Measurements from ENCODE around the gene UBE2R2.

Gene UBE2R2

DNA sequence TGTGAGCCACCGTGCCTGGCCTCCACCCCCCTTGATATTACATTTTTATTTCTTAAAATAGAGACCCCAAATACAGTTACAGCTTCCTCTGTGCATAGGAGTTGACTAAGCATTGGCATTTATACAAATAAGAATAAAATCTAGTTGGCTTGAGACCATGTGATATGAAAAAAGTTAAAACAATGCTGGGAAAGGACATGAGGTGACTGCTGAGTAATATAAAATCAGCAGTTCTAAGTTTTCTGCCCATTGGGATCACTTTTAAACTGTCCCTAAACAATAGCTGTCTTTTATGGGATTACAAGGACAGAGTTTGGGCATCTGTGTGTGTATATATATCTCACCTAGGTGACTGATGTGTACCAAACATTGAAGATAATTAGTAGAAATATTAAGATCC, 96.6 kb downstream of the UBE2R2 start:
- no peak overlapping the region for H3K27ac ChIP-seq (ENCODE audit: low read length)
- no peak overlapping the region for H2AFZ ChIP-seq (ENCODE audit: low read depth, low read length)
- H3K79me2 ChIP-seq (ENCODE audit: insufficient read depth, low read length), result peaks cover 19% of the 10 kb centered on the region
- no peak overlapping the region for H3K9ac ChIP-seq (ENCODE audit: low read depth, low read length)
- H3K27me3 ChIP-seq (ENCODE audit: insufficient read depth, low read length, poor library complexity), result no peaks in the 10 kb centered on the region
- H4K20me1 ChIP-seq (ENCODE audit: insufficient read depth, low read length), result peaks cover 3% of the 10 kb centered on the region; the same call in 1 of the 2 replicates
- no peaks in the 10 kb centered on the region for H3K4me1 ChIP-seq (ENCODE audit: insufficient read depth, low read length)
- H3K4me2 ChIP-seq (ENCODE audit: insufficient read depth, low read length), result no peak overlapping the region
- TF ChIP-seq EZH2 (IDR thresholded peaks at IDR 0.05; ENCODE audit: borderline replicate concordance, low read depth, low read length, severe bottlenecking), result no peak
- TF ChIP-seq, protein P1, sequence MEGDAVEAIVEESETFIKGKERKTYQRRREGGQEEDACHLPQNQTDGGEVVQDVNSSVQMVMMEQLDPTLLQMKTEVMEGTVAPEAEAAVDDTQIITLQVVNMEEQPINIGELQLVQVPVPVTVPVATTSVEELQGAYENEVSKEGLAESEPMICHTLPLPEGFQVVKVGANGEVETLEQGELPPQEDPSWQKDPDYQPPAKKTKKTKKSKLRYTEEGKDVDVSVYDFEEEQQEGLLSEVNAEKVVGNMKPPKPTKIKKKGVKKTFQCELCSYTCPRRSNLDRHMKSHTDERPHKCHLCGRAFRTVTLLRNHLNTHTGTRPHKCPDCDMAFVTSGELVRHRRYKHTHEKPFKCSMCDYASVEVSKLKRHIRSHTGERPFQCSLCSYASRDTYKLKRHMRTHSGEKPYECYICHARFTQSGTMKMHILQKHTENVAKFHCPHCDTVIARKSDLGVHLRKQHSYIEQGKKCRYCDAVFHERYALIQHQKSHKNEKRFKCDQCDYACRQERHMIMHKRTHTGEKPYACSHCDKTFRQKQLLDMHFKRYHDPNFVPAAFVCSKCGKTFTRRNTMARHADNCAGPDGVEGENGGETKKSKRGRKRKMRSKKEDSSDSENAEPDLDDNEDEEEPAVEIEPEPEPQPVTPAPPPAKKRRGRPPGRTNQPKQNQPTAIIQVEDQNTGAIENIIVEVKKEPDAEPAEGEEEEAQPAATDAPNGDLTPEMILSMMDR (IDR thresholded peaks at IDR 0.05; ENCODE audit: borderline replicate concordance, extremely low read depth, low read length, poor library complexity, severe bottlenecking), result no peak
- no peak overlapping the region for H3K4me3 ChIP-seq (ENCODE audit: low read depth in 1 of 2, low read length in 2 of 2)
- no peak for DNase-seq
- no peaks in the 10 kb centered on the region for H3K9me3 ChIP-seq (ENCODE audit: insufficient read depth, low read length, severe bottlenecking)
- no peak for ATAC-seq (ENCODE audit: insufficient read depth, low read depth)
- H3K36me3 ChIP-seq (ENCODE audit: insufficient read depth, low read length), result peaks cover 74% of the 10 kb centered on the region

DNA sequence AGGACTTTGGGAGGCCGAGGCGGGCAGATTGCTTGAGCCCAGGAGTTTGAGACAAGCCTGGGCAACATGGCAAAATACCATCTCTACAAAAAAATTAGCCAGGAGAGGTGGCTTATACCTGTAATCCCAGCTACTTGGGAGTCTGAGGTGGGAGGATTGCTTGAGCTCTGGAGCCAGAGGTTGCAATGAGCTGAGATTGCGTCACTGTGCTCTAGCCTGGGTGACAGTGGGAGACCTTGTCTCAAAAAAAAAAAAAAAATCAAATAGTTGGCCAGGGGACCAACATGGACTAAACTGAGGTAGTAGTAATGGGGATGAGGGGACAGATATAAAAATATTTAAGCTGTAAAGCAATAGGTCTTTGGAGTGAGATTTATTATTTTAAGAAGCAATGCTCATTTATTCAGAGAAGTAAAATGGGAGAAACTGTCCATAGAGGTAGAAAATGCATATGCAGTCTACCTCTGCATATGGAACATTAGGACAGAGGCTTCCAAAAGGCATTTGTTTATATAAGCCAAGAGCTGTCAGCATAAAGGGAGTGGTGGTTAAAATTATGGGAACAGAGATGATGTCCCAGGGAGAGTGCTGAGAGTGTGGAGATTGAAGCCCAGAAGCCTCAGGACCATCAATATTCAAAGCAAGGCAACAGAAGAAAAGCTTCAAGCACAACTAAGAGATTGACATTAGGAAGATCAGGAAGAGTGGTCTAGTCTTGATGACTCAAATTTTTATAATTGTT, 98.1 kb downstream of the UBE2R2 start:
- no peak overlapping the region for H2AFZ ChIP-seq (ENCODE audit: low read depth, low read length)
- no peak for TF ChIP-seq EZH2 (IDR thresholded peaks at IDR 0.05; ENCODE audit: borderline replicate concordance, low read depth, low read length, severe bottlenecking)
- H3K9ac ChIP-seq (ENCODE audit: low read depth, low read length), result no peak overlapping the region
- no peaks in the 10 kb centered on the region for H3K4me1 ChIP-seq (ENCODE audit: insufficient read depth, low read length)
- DNase-seq (no peak), ATAC-seq (ENCODE audit: insufficient read depth, low read depth) (no peak)
- no peaks in the 10 kb centered on the region for H3K27me3 ChIP-seq (ENCODE audit: insufficient read depth, low read length, poor library complexity)
- no peaks in the 10 kb centered on the region for H3K9me3 ChIP-seq (ENCODE audit: insufficient read depth, low read length, severe bottlenecking)
- peaks cover 6% of the 10 kb centered on the region; the same call in 1 of the 2 replicates for H3K79me2 ChIP-seq (ENCODE audit: insufficient read depth, low read length)
- peaks cover 5% of the 10 kb centered on the region; the same call in 1 of the 2 replicates for H4K20me1 ChIP-seq (ENCODE audit: insufficient read depth, low read length)
- peaks cover 83% of the 10 kb centered on the region for H3K36me3 ChIP-seq (ENCODE audit: insufficient read depth, low read length)
- no peak overlapping the region for H3K4me3 ChIP-seq (ENCODE audit: low read depth in 1 of 2, low read length in 2 of 2)
- no peak overlapping the region for H3K4me2 ChIP-seq (ENCODE audit: insufficient read depth, low read length)
- H3K27ac ChIP-seq (ENCODE audit: low read length), result no peak overlapping the region

DNA sequence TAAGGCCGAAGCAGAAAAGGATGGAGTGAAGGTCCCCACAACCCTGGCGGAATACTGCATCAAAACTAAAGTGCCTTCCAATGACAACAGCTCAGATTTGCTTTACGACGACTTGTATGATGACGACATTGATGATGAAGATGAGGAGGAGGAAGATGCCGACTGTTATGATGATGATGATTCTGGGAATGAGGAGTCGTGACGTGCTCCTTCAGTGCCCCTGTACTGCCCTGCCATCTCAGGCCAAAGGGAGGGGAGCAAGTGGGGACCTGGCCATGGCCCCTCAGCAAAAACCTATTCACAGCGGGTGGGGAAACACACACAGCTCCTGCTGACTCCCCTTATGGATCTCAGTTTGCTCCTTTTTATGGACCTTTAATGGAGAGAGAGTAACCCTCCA, 100.1 kb downstream of the UBE2R2 start:
- Histone ChIP-seq H3K9me3 (ENCODE audit: insufficient read depth, low read length, severe bottlenecking) (no peaks in the 10 kb centered on the region), H2AFZ (ENCODE audit: low read depth, low read length) (no peak overlapping the region), H3K4me1 (ENCODE audit: insufficient read depth, low read length) (no peaks in the 10 kb centered on the region), H3K27me3 (ENCODE audit: insufficient read depth, low read length, poor library complexity) (no peaks in the 10 kb centered on the region), H3K4me2 (ENCODE audit: insufficient read depth, low read length) (no peak overlapping the region), H3K4me3 (ENCODE audit: low read depth in 1 of 2, low read length in 2 of 2) (no peak overlapping the region), H3K79me2 (ENCODE audit: insufficient read depth, low read length) (no peaks in the 10 kb centered on the region; the same call in 1 of the 2 replicates), H3K27ac (ENCODE audit: low read length) (no peak overlapping the region), H3K9ac (ENCODE audit: low read depth, low read length) (no peak overlapping the region), H3K36me3 (ENCODE audit: insufficient read depth, low read length) (peaks cover 95% of the 10 kb centered on the region), H4K20me1 (ENCODE audit: insufficient read depth, low read length) (peaks cover 5% of the 10 kb centered on the region; the same call in 1 of the 2 replicates)
- TF ChIP-seq, protein P1 (IDR thresholded peaks at IDR 0.05; ENCODE audit: borderline replicate concordance, extremely low read depth, low read length, poor library complexity, severe bottlenecking), result no peak
- TF ChIP-seq EZH2 (IDR thresholded peaks at IDR 0.05; ENCODE audit: borderline replicate concordance, low read depth, low read length, severe bottlenecking), result no peak
- DNase-seq (no peak), ATAC-seq (ENCODE audit: insufficient read depth, low read depth) (no peak)

DNA sequence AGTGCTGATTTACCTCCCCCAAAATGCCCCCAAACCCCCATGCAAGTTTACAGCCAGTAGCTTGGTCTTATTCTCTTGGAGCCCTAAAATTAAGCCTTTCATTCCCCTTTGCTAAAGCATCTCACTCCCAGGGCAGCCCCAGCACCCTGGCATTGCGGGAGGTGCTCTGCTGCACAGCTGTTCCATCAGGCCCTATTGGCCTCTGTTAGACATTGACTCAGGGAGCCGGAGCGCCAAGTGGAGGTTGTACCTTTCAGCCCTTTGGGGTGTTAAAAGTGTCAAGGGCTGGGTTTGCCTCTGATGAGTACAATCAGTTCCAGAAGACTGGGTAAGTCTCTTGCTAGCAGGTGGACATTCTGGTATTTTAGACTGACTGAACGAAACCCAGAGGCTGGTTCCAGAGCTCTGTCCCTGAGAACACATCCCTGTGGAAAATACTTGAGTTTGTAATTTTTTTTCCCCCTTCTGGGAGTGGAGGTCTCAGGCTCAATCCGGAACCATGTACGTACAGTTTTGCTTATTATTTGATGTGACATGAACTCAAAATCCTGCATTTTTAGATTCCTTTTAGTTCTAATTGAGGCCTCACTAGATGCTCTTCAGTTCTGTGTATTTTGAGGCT, 102.4 kb downstream of the UBE2R2 start:
- TF ChIP-seq, protein P1 (IDR thresholded peaks at IDR 0.05; ENCODE audit: borderline replicate concordance, extremely low read depth, low read length, poor library complexity, severe bottlenecking), result no peak
- TF ChIP-seq EZH2 (IDR thresholded peaks at IDR 0.05; ENCODE audit: borderline replicate concordance, low read depth, low read length, severe bottlenecking), result no peak
- ATAC-seq (ENCODE audit: insufficient read depth, low read depth) (no peak), DNase-seq (no peak)
- H3K36me3 ChIP-seq (ENCODE audit: insufficient read depth, low read length), result peaks cover 96% of the 10 kb centered on the region
- no peak overlapping the region for H3K9ac ChIP-seq (ENCODE audit: low read depth, low read length)
- H4K20me1 ChIP-seq (ENCODE audit: insufficient read depth, low read length), result peaks cover 10% of the 10 kb centered on the region
- H3K79me2 ChIP-seq (ENCODE audit: insufficient read depth, low read length), result no peaks in the 10 kb centered on the region; the same call in 1 of the 2 replicates
- no peak overlapping the region for H3K27ac ChIP-seq (ENCODE audit: low read length)
- no peaks in the 10 kb centered on the region for H3K27me3 ChIP-seq (ENCODE audit: insufficient read depth, low read length, poor library complexity)
- H3K9me3 ChIP-seq (ENCODE audit: insufficient read depth, low read length, severe bottlenecking), result no peaks in the 10 kb centered on the region
- H3K4me3 ChIP-seq (ENCODE audit: low read depth in 1 of 2, low read length in 2 of 2), result no peak overlapping the region
- no peak overlapping the region for H3K4me2 ChIP-seq (ENCODE audit: insufficient read depth, low read length)
- no peaks in the 10 kb centered on the region for H3K4me1 ChIP-seq (ENCODE audit: insufficient read depth, low read length)
- no peak overlapping the region for H2AFZ ChIP-seq (ENCODE audit: low read depth, low read length)
